Nephron (organoid): ENCODE measurements around the gene GXYLT1.

Experiments
- H3K27ac Mint-ChIP-seq, 3 experiments: 2 replicates each; pipeline ENCODE4 v1.8.0; 2020; ENCODE audit warnings: mixed read lengths in 3 of 3, mild to moderate bottlenecking in 2 of 3, moderate library complexity in 1 of 3
- H3K27me3 Mint-ChIP-seq: 2 replicates; pipeline ENCODE4 v1.8.0; 2021; ENCODE audit warnings: low read depth, mild to moderate bottlenecking, moderate library complexity, mixed read lengths
- H3K36me3 Mint-ChIP-seq: 2 replicates; pipeline ENCODE4 v1.8.0; 2020; ENCODE audit warnings: low read depth, mixed read lengths
- H3K4me1 Mint-ChIP-seq: 2 replicates; pipeline ENCODE4 v1.8.0; 2020; ENCODE audit warnings: mixed read lengths
- H3K4me3 Mint-ChIP-seq, 3 experiments: 2 replicates each; pipeline ENCODE4 v1.8.0; 2020; ENCODE audit warnings: mild to moderate bottlenecking in 3 of 3, mixed read lengths in 3 of 3, moderate library complexity in 2 of 3
- H3K9me3 Mint-ChIP-seq: 2 replicates; pipeline ENCODE4 v1.8.0; 2020; ENCODE audit warnings: mixed read lengths
- TF ChIP-seq, protein P1 (sequence below), 3 experiments: fragments of 200-600 bp; sonication (generic); IDR thresholded peaks; one replicate each; pipeline ENCODE4 v1.5.0; 2021; ENCODE audit warnings: antibody characterized with exemption in 3 of 3; ENCODE audit not compliant: unreplicated experiment in 3 of 3

Gene GXYLT1

DNA sequence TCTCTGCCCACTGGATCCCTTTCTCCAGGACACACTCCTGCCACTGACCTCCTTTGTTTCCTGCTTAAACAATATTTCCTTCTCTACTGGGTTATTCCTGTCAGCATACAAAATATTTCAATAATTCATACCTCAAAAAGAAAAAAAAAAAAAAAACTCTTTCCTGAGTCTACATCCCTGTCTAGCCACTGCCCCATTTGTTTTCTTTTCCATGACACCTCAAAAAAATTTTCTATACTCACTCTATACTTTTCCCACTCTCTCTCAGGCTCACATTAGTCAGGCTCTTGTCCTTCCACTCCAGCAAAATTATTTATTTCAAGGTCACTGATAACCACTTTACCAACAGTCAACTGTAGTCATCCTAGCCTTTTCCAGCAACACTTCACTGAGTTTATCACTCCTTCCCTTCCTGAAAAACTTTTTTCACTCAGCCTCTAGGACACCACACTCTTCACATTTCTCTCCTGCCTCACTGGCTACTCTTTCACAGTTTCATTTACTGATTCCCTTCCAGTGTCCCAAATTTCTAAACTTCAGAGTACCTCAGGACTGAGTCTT lies 29.4 kb upstream of the GXYLT1 start:
- H3K27me3 Mint-ChIP-seq = no peaks in the 10 kb centered on the region
- H3K36me3 Mint-ChIP-seq = peaks cover 61% of the 10 kb centered on the region
- no peak overlapping the region for H3K27ac Mint-ChIP-seq
- H3K4me1 Mint-ChIP-seq = no peaks in the 10 kb centered on the region
- H3K9me3 Mint-ChIP-seq = peaks cover 22% of the 10 kb centered on the region
- no peak overlapping the region for H3K4me3 Mint-ChIP-seq
- TF ChIP-seq, protein P1, sequence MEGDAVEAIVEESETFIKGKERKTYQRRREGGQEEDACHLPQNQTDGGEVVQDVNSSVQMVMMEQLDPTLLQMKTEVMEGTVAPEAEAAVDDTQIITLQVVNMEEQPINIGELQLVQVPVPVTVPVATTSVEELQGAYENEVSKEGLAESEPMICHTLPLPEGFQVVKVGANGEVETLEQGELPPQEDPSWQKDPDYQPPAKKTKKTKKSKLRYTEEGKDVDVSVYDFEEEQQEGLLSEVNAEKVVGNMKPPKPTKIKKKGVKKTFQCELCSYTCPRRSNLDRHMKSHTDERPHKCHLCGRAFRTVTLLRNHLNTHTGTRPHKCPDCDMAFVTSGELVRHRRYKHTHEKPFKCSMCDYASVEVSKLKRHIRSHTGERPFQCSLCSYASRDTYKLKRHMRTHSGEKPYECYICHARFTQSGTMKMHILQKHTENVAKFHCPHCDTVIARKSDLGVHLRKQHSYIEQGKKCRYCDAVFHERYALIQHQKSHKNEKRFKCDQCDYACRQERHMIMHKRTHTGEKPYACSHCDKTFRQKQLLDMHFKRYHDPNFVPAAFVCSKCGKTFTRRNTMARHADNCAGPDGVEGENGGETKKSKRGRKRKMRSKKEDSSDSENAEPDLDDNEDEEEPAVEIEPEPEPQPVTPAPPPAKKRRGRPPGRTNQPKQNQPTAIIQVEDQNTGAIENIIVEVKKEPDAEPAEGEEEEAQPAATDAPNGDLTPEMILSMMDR (IDR thresholded peaks at IDR 0.05; ENCODE audit: unreplicated experiment in 3 of 3) = no peak

DNA sequence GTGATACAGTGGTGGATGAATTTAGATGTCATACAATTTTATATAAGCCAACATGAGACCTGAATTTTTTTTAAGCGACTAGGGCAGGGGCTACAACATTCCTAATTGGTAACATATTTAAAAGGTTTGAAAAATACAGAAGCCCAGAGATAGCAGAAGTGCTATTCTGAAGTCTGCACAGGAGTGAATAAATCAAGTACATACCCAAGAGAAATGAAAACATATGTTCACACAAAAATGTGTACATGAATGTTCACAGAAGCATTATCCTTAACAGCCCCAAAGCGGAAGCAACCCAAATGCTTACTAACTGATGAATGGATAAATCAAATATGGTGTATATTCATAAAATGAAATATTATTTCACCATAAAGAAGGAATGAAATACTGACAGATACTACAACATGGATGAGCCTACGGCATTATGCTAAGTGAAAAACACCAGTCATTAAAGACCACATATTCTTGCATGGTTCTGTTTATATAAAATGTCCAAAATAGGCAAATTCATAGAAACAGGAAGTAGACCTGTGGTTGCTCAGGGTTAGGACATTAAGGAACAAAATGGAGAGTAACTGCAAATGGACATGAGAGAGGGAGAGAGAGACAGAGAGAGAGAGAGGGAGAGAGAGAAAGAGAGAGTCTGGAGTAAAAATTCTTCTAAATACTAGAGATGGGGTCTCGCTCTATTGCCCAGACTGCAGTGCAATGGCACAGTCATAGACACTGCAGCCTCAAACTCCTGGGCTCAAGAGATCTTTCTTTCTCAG lies 28.0 kb upstream of the GXYLT1 start:
- Mint-ChIP-seq H3K36me3 (peaks cover 53% of the 10 kb centered on the region), H3K27ac (no peak overlapping the region), H3K27me3 (no peaks in the 10 kb centered on the region), H3K4me3 (no peak overlapping the region), H3K4me1 (no peaks in the 10 kb centered on the region), H3K9me3 (peaks cover 20% of the 10 kb centered on the region)
- TF ChIP-seq, protein P1 (IDR thresholded peaks at IDR 0.05; ENCODE audit: unreplicated experiment in 3 of 3) = no peak

- Mint-ChIP-seq H3K27ac (no peak overlapping the region), H3K4me1 (peaks cover 13% of the 10 kb centered on the region), H3K36me3 (peaks cover 36% of the 10 kb centered on the region), H3K27me3 (no peaks in the 10 kb centered on the region), H3K9me3 (no peaks in the 10 kb centered on the region), H3K4me3 (no peak overlapping the region)
- TF ChIP-seq, protein P1 (IDR thresholded peaks at IDR 0.05; ENCODE audit: unreplicated experiment in 3 of 3) = no peak
Measured at GRCh38 chr12:42167711-42168110, 23.0 kb upstream of the GXYLT1 start.

GRCh38 chr12:42166501-42166900 lies 21.8 kb upstream of the GXYLT1 start:
- Mint-ChIP-seq H3K4me3 (no peak overlapping the region), H3K4me1 (peaks cover 17% of the 10 kb centered on the region), H3K9me3 (no peaks in the 10 kb centered on the region), H3K36me3 (peaks cover 33% of the 10 kb centered on the region), H3K27me3 (no peaks in the 10 kb centered on the region), H3K27ac (no peak overlapping the region)
- TF ChIP-seq, protein P1 (IDR thresholded peaks at IDR 0.05; ENCODE audit: unreplicated experiment in 3 of 3) = no peak

DNA sequence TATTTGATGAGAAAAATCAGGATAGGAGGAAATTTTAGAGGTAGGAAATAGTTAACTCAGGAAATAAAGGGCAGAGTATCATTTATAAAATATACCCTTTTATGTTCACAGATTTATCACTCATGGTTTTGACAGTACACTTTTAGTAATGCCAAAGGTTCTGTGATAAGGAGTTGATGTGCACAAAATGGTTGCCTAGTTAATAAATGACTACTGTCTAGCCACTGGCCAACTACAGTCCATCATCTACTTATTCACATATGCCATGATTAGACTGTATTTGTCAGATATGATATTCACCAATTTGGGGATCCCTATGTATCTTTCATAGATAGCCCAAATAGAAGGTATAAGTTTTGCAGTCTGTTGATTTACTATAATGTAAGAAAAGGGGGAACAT lies 19.2 kb upstream of the GXYLT1 start:
- TF ChIP-seq, protein P1 (IDR thresholded peaks at IDR 0.05; ENCODE audit: unreplicated experiment in 3 of 3) = no peak
- Mint-ChIP-seq H3K36me3 (peaks cover 31% of the 10 kb centered on the region), H3K9me3 (no peaks in the 10 kb centered on the region), H3K27me3 (no peaks in the 10 kb centered on the region), H3K4me3 (no peak overlapping the region), H3K4me1 (peaks cover 17% of the 10 kb centered on the region), H3K27ac (no peak overlapping the region)

GRCh38 chr12:42162965-42163364 lies 18.3 kb upstream of the GXYLT1 start:
- Mint-ChIP-seq H3K4me1 (peaks cover 17% of the 10 kb centered on the region), H3K36me3 (peaks cover 33% of the 10 kb centered on the region), H3K27me3 (no peaks in the 10 kb centered on the region), H3K9me3 (no peaks in the 10 kb centered on the region), H3K27ac (peak overlapping the region in 1 of 3 experiments; percentile 15), H3K4me3 (no peak overlapping the region)
- TF ChIP-seq, protein P1 (IDR thresholded peaks at IDR 0.05; ENCODE audit: unreplicated experiment in 3 of 3) = no peak
